HG02973 (cell line): ENCODE results near the gene KLF11.
"Not testable (repeated sequence)": the region's sequence is repeated elsewhere in the genome, so short reads cannot be mapped to it uniquely, and the experiment has no call there.

Source experiments
- ATAC-seq: cut with Tn5 transposase; IDR thresholded peaks from one replicate; pipeline ENCODE4 v1.9.1; 2021; ENCODE audit warnings: moderate library complexity; ENCODE audit not compliant: unreplicated experiment

The KLF11 gene

GRCh38 chr2:10022966-10023662, 20.2 kb upstream of the KLF11 start:
- no peak for ATAC-seq

GRCh38 chr2:10026940-10027569, 16.3 kb upstream of the KLF11 start:
- no peak for ATAC-seq

GRCh38 chr2:10027660-10028330, 15.6 kb upstream of the KLF11 start:
- no peak for ATAC-seq

GRCh38 chr2:10028407-10028987, 14.9 kb upstream of the KLF11 start:
- ATAC-seq, result no peak

- ATAC-seq, result no peak
Observed at GRCh38 chr2:10028988-10029874, 14.1 kb upstream of the KLF11 start.

- no peak for ATAC-seq
Observed at GRCh38 chr2:10029875-10030223, 13.5 kb upstream of the KLF11 start.

GRCh38 chr2:10030311-10030736, 13.0 kb upstream of the KLF11 start:
- ATAC-seq, result no peak

GRCh38 chr2:10030798-10031197, 12.6 kb upstream of the KLF11 start:
- not testable (repeated sequence) for ATAC-seq

GRCh38 chr2:10031886-10032745, 11.2 kb upstream of the KLF11 start:
- no peak for ATAC-seq

- ATAC-seq, result no peak
Observed at GRCh38 chr2:10032746-10033105, 10.6 kb upstream of the KLF11 start.

- no peak for ATAC-seq
Observed at GRCh38 chr2:10033251-10034006, 9.9 kb upstream of the KLF11 start.

GRCh38 chr2:10034333-10035052, 8.9 kb upstream of the KLF11 start:
- ATAC-seq, result no peak

GRCh38 chr2:10035053-10035422, 8.3 kb upstream of the KLF11 start:
- no peak for ATAC-seq

- ATAC-seq, result no peak
Observed at GRCh38 chr2:10035633-10036032, 7.7 kb upstream of the KLF11 start.

GRCh38 chr2:10036095-10036884, 7.1 kb upstream of the KLF11 start:
- no peak for ATAC-seq

- ATAC-seq, result no peak
Observed at GRCh38 chr2:10038123-10038522, 5.2 kb upstream of the KLF11 start.

GRCh38 chr2:10038716-10039115, 4.6 kb upstream of the KLF11 start:
- no peak for ATAC-seq
